Mucosa of gallbladder (tissue), 1 donor: ENCODE measurements around the gene C11orf86. TPM values are rescaled to one million over a fixed set of nuclear protein-coding genes. Genes with fewer than 3 reads are reported as not detected.
A peak's percentile ranks its signal among the peaks of the same experiment; 100 is the strongest.
"Not testable (repeated sequence)": the region's sequence is repeated elsewhere in the genome, so short reads cannot be mapped to it uniquely, and the experiment has no call there.

Experiments used
- DNase-seq: peaks from one replicate; pipeline ENCODE4 v3.0.0-alpha.2; 2020; ENCODE audit warnings: low spot score
- total RNA-seq: library from RNA; stranded (reverse); gene quantifications from one replicate; pipeline ENCODE4 v1.2.1, GENCODE V29; 2021
- donor health status: DM: no; HTN: no; CAD: no.

The C11orf86 gene
- total RNA-seq, 1 donor from 2014 or later = not detected

GRCh38 chr11:66967670-66968425, 7.3 kb upstream of the C11orf86 start:
- DNase-seq = no peak

- DNase-seq = no peak
These were observed 5.4 kb upstream of the C11orf86 start for GRCh38 chr11:66969584-66970225.

GRCh38 chr11:66970371-66970806, 4.7 kb upstream of the C11orf86 start:
- no peak for DNase-seq

- DNase-seq = peak; percentile 47
These were observed 4.2 kb upstream of the C11orf86 start for GRCh38 chr11:66970807-66971442.

- DNase-seq = no peak
These were observed 3.6 kb upstream of the C11orf86 start for GRCh38 chr11:66971488-66971887.

- no peak for DNase-seq
These were observed 1.0 kb upstream of the C11orf86 start for GRCh38 chr11:66973956-66974580.

GRCh38 chr11:66975405-66976027, 412 bp downstream of the C11orf86 start:
- DNase-seq = no peak

- DNase-seq = no peak
These were observed 944 bp downstream of the C11orf86 start for GRCh38 chr11:66976028-66976467.

- no peak for DNase-seq
These were observed 1.8 kb downstream of the C11orf86 start for GRCh38 chr11:66976925-66977324.

- DNase-seq = no peak
These were observed 3.1 kb downstream of the C11orf86 start for GRCh38 chr11:66978229-66978628.

GRCh38 chr11:66978717-66979116, 3.6 kb downstream of the C11orf86 start:
- no peak for DNase-seq

- no peak for DNase-seq
These were observed 4.4 kb downstream of the C11orf86 start for GRCh38 chr11:66979336-66979980.

- peak; percentile 94 for DNase-seq
These were observed 7.0 kb downstream of the C11orf86 start for GRCh38 chr11:66981976-66982578.

GRCh38 chr11:66983275-66983924, 8.3 kb downstream of the C11orf86 start:
- DNase-seq = no peak

- peak; percentile 34 for DNase-seq
These were observed 10.5 kb downstream of the C11orf86 start for GRCh38 chr11:66985508-66986177.

GRCh38 chr11:66986178-66986545, 11.1 kb downstream of the C11orf86 start:
- peak; percentile 70 for DNase-seq

- DNase-seq = no peak
These were observed 12.1 kb downstream of the C11orf86 start for GRCh38 chr11:66987158-66987620.

- no peak for DNase-seq
These were observed 13.0 kb downstream of the C11orf86 start for GRCh38 chr11:66987924-66988637.

- not testable (repeated sequence) for DNase-seq
These were observed 13.6 kb downstream of the C11orf86 start for GRCh38 chr11:66988741-66989140.
